Testis (tissue), 3 donors: ENCODE data around the gene MAGI1. TPM values are rescaled to one million over a fixed set of nuclear protein-coding genes. Genes with fewer than 3 reads are reported as not detected.
A peak's percentile ranks its signal among the peaks of the same experiment; 100 is the strongest.

Source experiments
- DNase-seq: peaks from one replicate; pipeline ENCODE4 v3.0.0-alpha.2; 2019
- H3K27ac ChIP-seq, 2 donors: fragments of 200-600 bp; sonication (generic); one replicate each; pipeline ENCODE4 v1.5.1; 2019
- H3K27me3 ChIP-seq: fragments of 200-600 bp; sonication (generic); one replicate; pipeline ENCODE4 v1.5.1; 2019
- H3K36me3 ChIP-seq: fragments of 200-600 bp; sonication (generic); one replicate; pipeline ENCODE4 v1.5.1; 2017; ENCODE audit warnings: low read depth; ENCODE audit errors: missing control alignments
- H3K4me1 ChIP-seq: fragments of 200-600 bp; sonication (generic); one replicate; pipeline ENCODE4 v1.5.1; 2019
- H3K4me3 ChIP-seq, 2 donors: fragments of 200-600 bp; sonication (generic); one replicate each; pipeline ENCODE4 v1.5.1; 2017 to 2019
- H3K9me3 ChIP-seq: fragments of 200-600 bp; sonication (generic); one replicate; pipeline ENCODE4 v1.5.1; 2017
- CTCF ChIP-seq, 3 experiments: fragments of 450-650 bp in 2 of 3; fragments of 200-600 bp in 1 of 3; sonication (generic) in 1 of 3; IDR thresholded peaks; one replicate each; pipeline ENCODE4 v1.5.1; 2016 to 2019; ENCODE audit warnings: antibody characterized with exemption in 3 of 3, mild to moderate bottlenecking in 2 of 3, moderate library complexity in 1 of 3
- POLR2A ChIP-seq: fragments of 450-650 bp; IDR thresholded peaks from one replicate; pipeline ENCODE4 v1.6.1; 2017; ENCODE audit warnings: antibody characterized with exemption, mild to moderate bottlenecking, moderate library complexity
- WGBS, 2 donors: methylation state at CpG; one replicate each; pipeline ENCODE4 v1.1.5; 2018; 5-methylcytosine and 5-hydroxymethylcytosine counted together
- intact Hi-C: fragments of 100-400 bp; cut with DNase I; formaldehyde crosslinking; loops from one replicate; pipeline ENCODE4 v1.15.1; 2023; ENCODE audit warnings: low total_unique reads
- polyA plus RNA-seq: library from polyadenylated mRNA; stranded (reverse); fragments of 350-450 nt; fragmentation: Illumina TruSeq; extraction: RNeasy Lipid Tissue Mini Kit (QIAGEN cat#74804); gene quantifications from one replicate; pipeline ENCODE4 v1.2.3, GENCODE V29; 2014; ENCODE audit warnings: low read depth, low replicate concordance; ENCODE audit not compliant: insufficient read depth
- total RNA-seq, 2 donors: library from RNA; depleted of rRNA; stranded (reverse); fragments of >200 nt; gene quantifications; one replicate each; pipeline ENCODE4 v1.2.3, GENCODE V29; 2016

The MAGI1 gene
- total and polyA plus RNA-seq, 3 donors from 2014 or later: 55.4 to 60.4 (median 56.1) TPM

- no peaks in the 10 kb centered on the region for H3K27me3 ChIP-seq
- no peak overlapping the region for H3K4me3 ChIP-seq
- no peaks in the 10 kb centered on the region for H3K9me3 ChIP-seq
- no peaks in the 10 kb centered on the region for H3K36me3 ChIP-seq
- no peak for DNase-seq
- intact Hi-C loops: no loop called here
- H3K4me1 ChIP-seq: no peaks in the 10 kb centered on the region
- WGBS, 2 donors: 84% methylated on average over 3 of the region's 3 CpGs
- no peak overlapping the region for H3K27ac ChIP-seq
- TF ChIP-seq POLR2A: no peak
- peak in 2 of 3 experiments; percentile 4 to 15 for TF ChIP-seq CTCF (IDR thresholded peaks at IDR 0.05)
These were observed 612.8 kb downstream of the MAGI1 start for GRCh38 chr3:65425880-65426279.

GRCh38 chr3:65422154-65422553 lies 616.6 kb downstream of the MAGI1 start:
- Histone ChIP-seq H3K27ac (no peak overlapping the region), H3K27me3 (no peaks in the 10 kb centered on the region), H3K4me1 (no peaks in the 10 kb centered on the region), H3K4me3 (no peak overlapping the region), H3K9me3 (no peaks in the 10 kb centered on the region), H3K36me3 (no peaks in the 10 kb centered on the region)
- 85 to 95% methylated on average over 3 of the region's 3 CpGs for WGBS, 2 donors
- TF ChIP-seq POLR2A (no peak), CTCF (IDR thresholded peaks at IDR 0.05) (no peak)
- DNase-seq: no peak
- intact Hi-C loops: no loop called here

GRCh38 chr3:65419233-65419632 lies 619.5 kb downstream of the MAGI1 start:
- intact Hi-C loops: no loop called here
- H3K27ac ChIP-seq: no peak overlapping the region
- no peaks in the 10 kb centered on the region for H3K27me3 ChIP-seq
- no peak for DNase-seq
- TF ChIP-seq CTCF (IDR thresholded peaks at IDR 0.05): no peak
- TF ChIP-seq POLR2A: no peak
- H3K36me3 ChIP-seq: no peaks in the 10 kb centered on the region
- no peak overlapping the region for H3K4me3 ChIP-seq
- H3K4me1 ChIP-seq: no peaks in the 10 kb centered on the region
- H3K9me3 ChIP-seq: no peaks in the 10 kb centered on the region
- 89 to 91% methylated on average over 2 of the region's 2 CpGs for WGBS, 2 donors

- TF ChIP-seq CTCF (IDR thresholded peaks at IDR 0.05) (no peak), POLR2A (no peak)
- Histone ChIP-seq H3K27ac (no peak overlapping the region), H3K4me1 (no peaks in the 10 kb centered on the region), H3K9me3 (no peaks in the 10 kb centered on the region), H3K27me3 (no peaks in the 10 kb centered on the region), H3K4me3 (no peak overlapping the region), H3K36me3 (no peaks in the 10 kb centered on the region)
- DNase-seq: no peak
- 80 to 87% methylated on average over 3 of the region's 3 CpGs for WGBS, 2 donors
- intact Hi-C loops: no loop called here
These were observed 624.8 kb downstream of the MAGI1 start for GRCh38 chr3:65413891-65414290.

GRCh38 chr3:65412588-65412987 lies 626.1 kb downstream of the MAGI1 start:
- no peaks in the 10 kb centered on the region for H3K4me1 ChIP-seq

More at GRCh38 chr3:65412588-65412987, 626.1 kb downstream of the MAGI1 start:
- intact Hi-C loops: no loop called here
- Histone ChIP-seq H3K27ac (no peak overlapping the region), H3K4me3 (no peak overlapping the region), H3K27me3 (no peaks in the 10 kb centered on the region), H3K36me3 (no peaks in the 10 kb centered on the region), H3K9me3 (no peaks in the 10 kb centered on the region)
- no peak for TF ChIP-seq POLR2A
- 80 to 82% methylated on average over 2 of the region's 2 CpGs for WGBS, 2 donors
- no peak for DNase-seq
